Neural progenitor cell (in vitro differentiated cells): Measurements from ENCODE around the gene TRABD2B. TPM values are rescaled to one million over a fixed set of nuclear protein-coding genes. Genes with fewer than 3 reads are reported as not detected.

Experiments used
- DNase-seq: peaks from one replicate; pipeline ENCODE4 v3.0.0-alpha.2; 2016; ENCODE audit warnings: low spot score
- H2AFZ ChIP-seq: fragments of 200-600 bp; sonication (generic); replicated peaks from 2 replicates; pipeline ENCODE4 v1.6.1; 2016; ENCODE audit warnings: antibody characterized with exemption
- H3F3A ChIP-seq: fragments of 200-600 bp; sonication (generic); 2 replicates; pipeline ENCODE4 v1.6.1; 2016; ENCODE audit warnings: antibody characterized with exemption, low read depth
- H3K27ac ChIP-seq: fragments of 200-600 bp; sonication (generic); 2 replicates; pipeline ENCODE4 v1.5.1; 2016; ENCODE audit warnings: mild to moderate bottlenecking
- H3K27me3 ChIP-seq: fragments of 200-600 bp; sonication (generic); 2 replicates; pipeline ENCODE4 v1.6.1; 2016; ENCODE audit warnings: mild to moderate bottlenecking, moderate library complexity
- H3K36me3 ChIP-seq: fragments of 200-600 bp; sonication (generic); 2 replicates; pipeline ENCODE4 v1.5.1; 2016
- H3K4me1 ChIP-seq: fragments of 200-600 bp; sonication (generic); 2 replicates; pipeline ENCODE4 v1.6.1; 2016; ENCODE audit warnings: mixed run types
- H3K4me2 ChIP-seq: fragments of 200-600 bp; sonication (generic); 2 replicates; pipeline ENCODE4 v1.6.1; 2016
- H3K4me3 ChIP-seq: fragments of 200-600 bp; sonication (generic); 2 replicates; pipeline ENCODE4 v1.5.1; 2016
- H3K79me2 ChIP-seq: fragments of 200-600 bp; sonication (generic); 2 replicates; pipeline ENCODE4 v1.6.1; 2016; ENCODE audit warnings: low read depth
- H3K9ac ChIP-seq: fragments of 200-600 bp; sonication (generic); 2 replicates; pipeline ENCODE4 v1.6.1; 2016
- H3K9me3 ChIP-seq: fragments of 200-600 bp; sonication (generic); 2 replicates; pipeline ENCODE4 v1.5.1; 2016; ENCODE audit warnings: low read depth
- H4K20me1 ChIP-seq: fragments of 200-600 bp; sonication (generic); 2 replicates; pipeline ENCODE4 v1.6.1; 2016; ENCODE audit warnings: low read depth
- H3K27ac Mint-ChIP-seq: 3 replicates; pipeline ENCODE4 v1.8.0; 2021; ENCODE audit warnings: mixed read lengths
- H3K27me3 Mint-ChIP-seq: 2 replicates; pipeline ENCODE4 v1.8.0; 2022; ENCODE audit warnings: low read depth, mild to moderate bottlenecking, inconsistent platforms, moderate library complexity, mixed read lengths; ENCODE audit not compliant: insufficient read depth
- H3K36me3 Mint-ChIP-seq: 3 replicates; pipeline ENCODE4 v1.8.0; 2021; ENCODE audit warnings: mixed read lengths
- H3K4me1 Mint-ChIP-seq: 3 replicates; pipeline ENCODE4 v1.8.0; 2021; ENCODE audit warnings: mixed read lengths
- H3K4me3 Mint-ChIP-seq: 3 replicates; pipeline ENCODE4 v1.8.0; 2021; ENCODE audit warnings: mild to moderate bottlenecking, moderate library complexity, mixed read lengths
- H3K9me3 Mint-ChIP-seq: 3 replicates; pipeline ENCODE4 v1.8.0; 2020; ENCODE audit warnings: mixed read lengths
- EZH2 ChIP-seq: fragments of 200-600 bp; sonication (generic); IDR thresholded peaks from 2 replicates; pipeline ENCODE4 v1.6.1; 2017; ENCODE audit warnings: antibody characterized with exemption, mild to moderate bottlenecking, moderate library complexity
- EZH2phosphoT487 ChIP-seq: fragments of 200-600 bp; sonication (generic); IDR thresholded peaks from 2 replicates; pipeline ENCODE4 v1.6.1; 2017; ENCODE audit warnings: antibody characterized with exemption
- total RNA-seq: library from RNA; depleted of rRNA; stranded (reverse); fragments of >200 nt; gene quantifications from 2 replicates; pipeline ENCODE4 v1.2.3, GENCODE V29; 2015; ENCODE audit warnings: low replicate concordance
- TF ChIP-seq, protein P1 (sequence below): fragments of 200-600 bp; sonication (generic); IDR thresholded peaks from 2 replicates; pipeline ENCODE4 v1.5.1; 2017; ENCODE audit warnings: antibody characterized with exemption, mild to moderate bottlenecking

Gene TRABD2B
- total RNA-seq, 1 donor from 2014 or later, result 0.09 TPM

DNA sequence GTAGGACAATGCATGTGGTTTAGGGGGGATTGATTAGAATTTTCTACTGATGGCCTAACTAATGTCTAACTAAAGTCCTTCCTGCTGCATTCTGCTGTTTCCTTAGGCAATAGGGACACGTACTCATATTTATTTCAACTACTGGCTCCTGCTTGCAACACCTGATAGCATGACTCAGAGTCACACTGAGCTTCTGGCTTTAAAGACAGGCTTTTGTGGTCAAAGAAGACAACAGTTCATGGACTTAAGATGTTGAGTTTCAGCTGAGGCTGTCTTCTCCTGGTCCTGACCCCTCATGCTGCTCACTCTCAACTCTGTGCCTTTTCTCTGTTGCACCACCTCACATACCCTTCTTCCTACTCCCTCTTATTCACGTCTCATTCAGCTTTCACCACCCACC, 29.1 kb upstream of the TRABD2B start:
- Mint-ChIP-seq H3K4me1 (peaks cover 21% of the 10 kb centered on the region), H3K4me3 (no peak overlapping the region), H3K9me3 (no peaks in the 10 kb centered on the region), H3K36me3 (no peaks in the 10 kb centered on the region), H3K27ac (no peak overlapping the region), H3K27me3 (peaks cover 15% of the 10 kb centered on the region)
- no peak overlapping the region for H3K9ac ChIP-seq
- no peak overlapping the region for H2AFZ ChIP-seq
- H3K27ac ChIP-seq, result no peak overlapping the region
- H3K36me3 ChIP-seq, result no peaks in the 10 kb centered on the region
- H3F3A ChIP-seq, result peaks cover 14% of the 10 kb centered on the region
- no peaks in the 10 kb centered on the region for H3K79me2 ChIP-seq
- no peaks in the 10 kb centered on the region for H3K9me3 ChIP-seq
- peaks cover 4% of the 10 kb centered on the region for H3K4me1 ChIP-seq
- no peak for DNase-seq
- no peaks in the 10 kb centered on the region for H3K27me3 ChIP-seq
- H3K4me3 ChIP-seq, result no peak overlapping the region
- H4K20me1 ChIP-seq, result no peaks in the 10 kb centered on the region
- TF ChIP-seq, protein P1, sequence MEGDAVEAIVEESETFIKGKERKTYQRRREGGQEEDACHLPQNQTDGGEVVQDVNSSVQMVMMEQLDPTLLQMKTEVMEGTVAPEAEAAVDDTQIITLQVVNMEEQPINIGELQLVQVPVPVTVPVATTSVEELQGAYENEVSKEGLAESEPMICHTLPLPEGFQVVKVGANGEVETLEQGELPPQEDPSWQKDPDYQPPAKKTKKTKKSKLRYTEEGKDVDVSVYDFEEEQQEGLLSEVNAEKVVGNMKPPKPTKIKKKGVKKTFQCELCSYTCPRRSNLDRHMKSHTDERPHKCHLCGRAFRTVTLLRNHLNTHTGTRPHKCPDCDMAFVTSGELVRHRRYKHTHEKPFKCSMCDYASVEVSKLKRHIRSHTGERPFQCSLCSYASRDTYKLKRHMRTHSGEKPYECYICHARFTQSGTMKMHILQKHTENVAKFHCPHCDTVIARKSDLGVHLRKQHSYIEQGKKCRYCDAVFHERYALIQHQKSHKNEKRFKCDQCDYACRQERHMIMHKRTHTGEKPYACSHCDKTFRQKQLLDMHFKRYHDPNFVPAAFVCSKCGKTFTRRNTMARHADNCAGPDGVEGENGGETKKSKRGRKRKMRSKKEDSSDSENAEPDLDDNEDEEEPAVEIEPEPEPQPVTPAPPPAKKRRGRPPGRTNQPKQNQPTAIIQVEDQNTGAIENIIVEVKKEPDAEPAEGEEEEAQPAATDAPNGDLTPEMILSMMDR, result no peak
- TF ChIP-seq EZH2 (no peak), EZH2phosphoT487 (no peak)
- H3K4me2 ChIP-seq, result no peak overlapping the region

DNA sequence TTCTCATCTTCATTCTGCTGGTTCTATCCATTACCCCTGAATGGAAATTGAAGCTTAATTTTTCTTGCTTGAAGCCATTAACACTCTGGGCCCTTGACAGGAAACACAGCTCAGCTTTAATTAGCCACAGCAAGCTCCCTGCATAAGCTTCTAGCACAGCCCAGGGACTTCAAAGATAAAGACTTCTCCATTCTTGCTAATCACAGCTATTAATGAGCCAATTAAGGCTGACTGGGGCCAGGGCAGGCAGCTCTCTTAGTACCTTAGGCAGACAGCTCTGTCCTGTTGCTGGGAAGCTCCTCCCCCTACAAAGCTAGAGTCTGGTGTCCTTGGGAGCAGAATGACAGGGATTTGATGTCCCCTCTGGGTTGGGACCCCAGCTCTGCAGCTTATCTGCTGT, 27.9 kb upstream of the TRABD2B start:
- Histone ChIP-seq H3F3A (peaks cover 14% of the 10 kb centered on the region), H3K4me3 (no peak overlapping the region), H3K27me3 (no peaks in the 10 kb centered on the region), H3K9ac (no peak overlapping the region), H3K27ac (no peak overlapping the region), H2AFZ (no peak overlapping the region), H4K20me1 (no peaks in the 10 kb centered on the region), H3K79me2 (no peaks in the 10 kb centered on the region), H3K4me1 (peaks cover 4% of the 10 kb centered on the region), H3K9me3 (no peaks in the 10 kb centered on the region), H3K4me2 (peak overlapping the region; percentile 8), H3K36me3 (no peaks in the 10 kb centered on the region)
- Mint-ChIP-seq H3K27ac (no peak overlapping the region), H3K27me3 (peaks cover 14% of the 10 kb centered on the region), H3K36me3 (no peaks in the 10 kb centered on the region), H3K4me3 (no peak overlapping the region), H3K4me1 (peaks cover 25% of the 10 kb centered on the region), H3K9me3 (no peaks in the 10 kb centered on the region)
- TF ChIP-seq, protein P1, result no peak
- TF ChIP-seq EZH2phosphoT487, result peak; percentile 88
- DNase-seq, result peak; percentile 68

DNA sequence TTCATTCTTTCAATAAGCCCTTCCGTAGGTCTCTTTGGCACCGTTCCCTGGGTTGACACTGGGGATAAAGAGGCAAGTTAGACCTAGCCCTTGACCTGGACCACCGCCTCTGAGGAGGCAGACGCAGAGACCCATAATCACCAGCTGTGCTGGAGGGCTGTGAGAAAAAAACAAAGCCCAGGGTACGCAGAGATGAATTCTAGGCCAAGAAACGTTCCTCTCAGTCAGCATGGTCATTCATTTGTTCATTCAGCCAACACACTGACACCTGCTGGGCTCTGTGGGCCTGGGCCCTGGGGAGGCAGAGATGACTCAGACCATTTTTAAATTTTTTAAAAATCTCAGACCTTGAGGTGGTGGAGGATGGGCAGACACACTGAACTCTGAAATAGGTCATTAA, 26.3 kb upstream of the TRABD2B start:
- H3K36me3 ChIP-seq, result no peaks in the 10 kb centered on the region
- no peak overlapping the region for H2AFZ ChIP-seq
- H3K36me3 Mint-ChIP-seq, result no peaks in the 10 kb centered on the region
- peaks cover 18% of the 10 kb centered on the region for H3K4me1 Mint-ChIP-seq
- peaks cover 14% of the 10 kb centered on the region for H3F3A ChIP-seq
- H3K9me3 ChIP-seq, result no peaks in the 10 kb centered on the region
- H3K27ac ChIP-seq, result no peak overlapping the region
- H3K27me3 ChIP-seq, result no peaks in the 10 kb centered on the region
- no peak overlapping the region for H3K4me3 ChIP-seq
- TF ChIP-seq EZH2phosphoT487 (no peak), EZH2 (no peak)
- TF ChIP-seq, protein P1, result no peak
- H3K27me3 Mint-ChIP-seq, result peaks cover 11% of the 10 kb centered on the region
- H3K27ac Mint-ChIP-seq, result no peak overlapping the region
- peaks cover under 1% of the 10 kb centered on the region for H3K4me1 ChIP-seq
- no peak overlapping the region for H3K4me2 ChIP-seq
- no peaks in the 10 kb centered on the region for H3K79me2 ChIP-seq
- DNase-seq, result no peak
- H4K20me1 ChIP-seq, result no peaks in the 10 kb centered on the region
- H3K4me3 Mint-ChIP-seq, result no peak overlapping the region
- H3K9ac ChIP-seq, result no peak overlapping the region
- no peaks in the 10 kb centered on the region for H3K9me3 Mint-ChIP-seq
